Measurements from ENCODE around the gene ZFR2.
A peak's percentile ranks its signal among the peaks of the same experiment; 100 is the strongest.
"Not testable (repeated sequence)": the region's sequence is repeated elsewhere in the genome, so short reads cannot be mapped to it uniquely, and the experiment has no call there.

The ZFR2 gene

GRCh38 chr19:3881272-3882040 lies 12.6 kb upstream of the ZFR2 start:
- TF ChIP-seq EZH2phosphoT487 (IDR thresholded peaks at IDR 0.05; ENCODE audit: borderline replicate concordance, low read length) (no peak), CTCF (IDR thresholded peaks at IDR 0.05; ENCODE audit: low read depth, low read length, poor library complexity, severe bottlenecking) (no peak)
- no peaks in the 10 kb centered on the region for H3K9me2 ChIP-seq (replicated peaks; ENCODE audit: control insufficient read depth, low read length)
- no peaks in the 10 kb centered on the region for H3K79me2 ChIP-seq (ENCODE audit: control insufficient read depth, low read length)
- H3K4me3 ChIP-seq (ENCODE audit: low read length) = no peak overlapping the region
- no peaks in the 10 kb centered on the region for H3K4me1 ChIP-seq (ENCODE audit: control insufficient read depth, low read length)
- no peaks in the 10 kb centered on the region for H4K20me1 ChIP-seq (ENCODE audit: control insufficient read depth, insufficient read depth, low read depth, low read length)
- H3K4me2 ChIP-seq (ENCODE audit: low read length) = no peak overlapping the region
- no peaks in the 10 kb centered on the region for H3K9me3 ChIP-seq (ENCODE audit: control insufficient read depth, insufficient read depth, low read length)
- H3K27ac ChIP-seq (ENCODE audit: low read depth, low read length) = no peak overlapping the region
- H3K36me3 ChIP-seq (ENCODE audit: control insufficient read depth, low read length) = no peaks in the 10 kb centered on the region
- no peaks in the 10 kb centered on the region for H3K27me3 ChIP-seq (ENCODE audit: control insufficient read depth, low read length)
- no peaks in the 10 kb centered on the region for H3F3A ChIP-seq (ENCODE audit: control insufficient read depth, insufficient read depth)

- Histone ChIP-seq H3K79me2 (ENCODE audit: control insufficient read depth, low read length) (no peaks in the 10 kb centered on the region), H3K36me3 (ENCODE audit: control insufficient read depth, low read length) (no peaks in the 10 kb centered on the region), H4K20me1 (ENCODE audit: control insufficient read depth, insufficient read depth, low read depth, low read length) (no peaks in the 10 kb centered on the region), H3K4me2 (ENCODE audit: low read length) (no peak within 1 kb of the TSS), H3K27ac (ENCODE audit: low read depth, low read length) (no peak within 1 kb of the TSS), H3K9me2 (replicated peaks; ENCODE audit: control insufficient read depth, low read length) (no peaks in the 10 kb centered on the region), H3K27me3 (ENCODE audit: control insufficient read depth, low read length) (no peaks in the 10 kb centered on the region), H3K9me3 (ENCODE audit: control insufficient read depth, insufficient read depth, low read length) (no peaks in the 10 kb centered on the region), H3F3A (ENCODE audit: control insufficient read depth, insufficient read depth) (no peaks in the 10 kb centered on the region), H3K4me1 (ENCODE audit: control insufficient read depth, low read length) (no peaks in the 10 kb centered on the region), H3K4me3 (ENCODE audit: low read length) (no peak within 1 kb of the TSS)
- TF ChIP-seq EZH2phosphoT487 (IDR thresholded peaks at IDR 0.05; ENCODE audit: borderline replicate concordance, low read length) = no peak
- TF ChIP-seq CTCF (IDR thresholded peaks at IDR 0.05; ENCODE audit: low read depth, low read length, poor library complexity, severe bottlenecking) = no peak
These were observed 11.8 kb upstream of the ZFR2 start, which contains the start of gene ATCAY for GRCh38 chr19:3880471-3881271. ATCAY (plus strand) TSS chr19:3880685; CDS start chr19:3885768, 5,083 bp downstream.

- Histone ChIP-seq H3K4me1 (ENCODE audit: control insufficient read depth, low read length) (no peaks in the 10 kb centered on the region), H3K4me3 (ENCODE audit: low read length) (no peak overlapping the region), H3K79me2 (ENCODE audit: control insufficient read depth, low read length) (no peaks in the 10 kb centered on the region), H3F3A (ENCODE audit: control insufficient read depth, insufficient read depth) (no peaks in the 10 kb centered on the region), H3K4me2 (ENCODE audit: low read length) (no peak overlapping the region), H3K9me2 (replicated peaks; ENCODE audit: control insufficient read depth, low read length) (no peaks in the 10 kb centered on the region), H3K27me3 (ENCODE audit: control insufficient read depth, low read length) (no peaks in the 10 kb centered on the region), H4K20me1 (ENCODE audit: control insufficient read depth, insufficient read depth, low read depth, low read length) (no peaks in the 10 kb centered on the region), H3K27ac (ENCODE audit: low read depth, low read length) (no peak overlapping the region), H3K9me3 (ENCODE audit: control insufficient read depth, insufficient read depth, low read length) (no peaks in the 10 kb centered on the region), H3K36me3 (ENCODE audit: control insufficient read depth, low read length) (no peaks in the 10 kb centered on the region)
- no peak for TF ChIP-seq EZH2phosphoT487 (IDR thresholded peaks at IDR 0.05; ENCODE audit: borderline replicate concordance, low read length)
- peak; percentile 60 for TF ChIP-seq CTCF (IDR thresholded peaks at IDR 0.05; ENCODE audit: low read depth, low read length, poor library complexity, severe bottlenecking)
These were observed 10.8 kb upstream of the ZFR2 start for GRCh38 chr19:3879656-3880055.

GRCh38 chr19:3874695-3875094 lies 5.9 kb upstream of the ZFR2 start:
- not testable (repeated sequence) for H3K9me2 ChIP-seq (replicated peaks; ENCODE audit: control insufficient read depth, low read length); H3K27ac ChIP-seq (ENCODE audit: low read depth, low read length); H3K36me3 ChIP-seq (ENCODE audit: control insufficient read depth, low read length); H3K4me3 ChIP-seq (ENCODE audit: low read length); H3K27me3 ChIP-seq (ENCODE audit: control insufficient read depth, low read length); H3K4me2 ChIP-seq (ENCODE audit: low read length); H3K79me2 ChIP-seq (ENCODE audit: control insufficient read depth, low read length); H4K20me1 ChIP-seq (ENCODE audit: control insufficient read depth, insufficient read depth, low read depth, low read length); H3K9me3 ChIP-seq (ENCODE audit: control insufficient read depth, insufficient read depth, low read length); H3K4me1 ChIP-seq (ENCODE audit: control insufficient read depth, low read length); H3F3A ChIP-seq (ENCODE audit: control insufficient read depth, insufficient read depth)
